Fibroblast of the aortic adventitia (primary cell): ENCODE results near the gene RRP8. TPM values are rescaled to one million over a fixed set of nuclear protein-coding genes. Genes with fewer than 3 reads are reported as not detected.

ENCODE experiments used
- DNase-seq: peaks from one replicate; pipeline ENCODE4 v3.0.0-alpha.2; 2010; ENCODE audit warnings: low read depth
- H3K4me3 ChIP-seq: 2 replicates; pipeline ENCODE4 v1.5.1; 2011; ENCODE audit warnings: low read depth, mild to moderate bottlenecking, control low read depth, low read length, moderate library complexity
- CTCF ChIP-seq: IDR thresholded peaks from 2 replicates; pipeline ENCODE4 v1.5.1; 2011; ENCODE audit warnings: mild to moderate bottlenecking, low read length, control low read depth, inconsistent platforms; ENCODE audit not compliant: insufficient read depth
- total RNA-seq: library from RNA; depleted of rRNA; stranded (reverse); fragments of >200 nt; gene quantifications from 2 replicates; pipeline ENCODE4 v1.2.3, GENCODE V29; 2012; ENCODE audit warnings: low replicate concordance

Gene RRP8
- total RNA-seq, 1 donor: 10.2 TPM

GRCh38 chr11:6623391-6624363 lies 20.3 kb upstream of the RRP8 start:
- DNase-seq: no peak
- no peak for TF ChIP-seq CTCF
- H3K4me3 ChIP-seq: no peak overlapping the region

DNA sequence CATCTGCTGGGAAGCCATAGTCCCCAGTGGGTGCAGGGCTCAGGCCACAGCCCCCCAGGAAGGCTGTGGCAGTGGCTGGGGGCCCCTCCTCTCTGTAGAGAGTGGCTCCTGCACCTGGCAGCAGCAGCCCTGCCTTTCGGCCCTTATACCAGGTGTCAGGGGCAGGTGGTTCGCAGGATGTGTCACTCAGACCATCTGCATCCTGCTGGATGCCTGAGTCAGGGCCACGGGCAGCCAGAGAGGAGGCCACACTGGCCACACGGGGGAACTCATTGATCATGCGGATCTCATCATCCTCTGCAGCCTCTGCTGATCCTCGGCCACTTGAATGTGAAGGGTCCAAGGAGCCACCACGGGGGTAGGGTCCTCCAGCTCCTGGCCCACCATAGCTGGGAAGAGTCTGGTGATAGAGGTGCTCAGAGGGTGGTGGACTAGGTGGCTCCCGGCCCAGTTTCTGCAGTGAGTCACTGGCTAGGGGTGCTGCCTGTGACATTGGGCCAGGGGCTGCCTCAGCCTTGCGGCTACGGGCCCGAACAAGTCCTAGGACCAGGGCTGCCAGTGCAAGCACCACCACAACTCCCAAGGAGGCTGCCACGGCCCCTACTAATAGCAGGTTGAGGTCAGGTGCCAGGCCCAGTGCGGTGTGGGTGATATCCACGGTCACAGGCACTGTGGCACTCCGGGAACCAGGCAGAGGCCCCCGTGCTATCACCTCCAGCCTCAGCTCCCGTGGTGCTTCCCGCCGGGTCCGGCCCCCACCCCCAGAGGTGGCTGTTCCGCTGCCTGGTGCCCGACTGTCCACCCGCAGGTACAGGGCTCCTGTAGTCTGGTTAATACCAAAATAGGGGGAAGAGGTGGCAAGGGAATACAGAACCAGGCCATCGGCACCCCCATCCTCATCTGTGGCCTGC lies 19.1 kb upstream of the RRP8 start:
- TF ChIP-seq CTCF: no peak
- H3K4me3 ChIP-seq: no peak overlapping the region
- no peak for DNase-seq

DNA sequence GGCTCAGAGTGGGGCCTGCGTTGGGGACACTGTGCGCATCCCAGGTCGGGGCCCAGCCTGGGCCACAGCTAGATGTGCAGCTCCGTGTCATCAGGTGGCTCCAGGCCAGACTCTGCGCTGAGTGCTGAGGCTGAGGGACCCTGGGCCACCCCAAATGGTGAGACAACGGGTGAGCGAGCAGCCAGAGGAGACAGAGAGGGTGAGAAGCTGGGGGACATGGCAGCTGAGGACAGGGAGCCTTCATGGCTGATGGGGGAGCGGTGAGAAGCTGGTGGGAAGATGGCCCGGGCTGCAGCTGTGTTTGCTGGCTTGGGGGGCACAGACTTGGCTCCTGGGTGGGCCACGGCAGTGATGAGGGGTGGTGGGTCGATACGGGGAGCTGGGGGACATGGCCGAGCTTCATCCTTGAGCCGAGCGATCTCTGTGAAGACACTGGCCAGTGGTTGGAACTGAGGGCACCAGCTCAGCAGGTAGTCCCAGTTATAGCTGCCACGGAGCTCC lies 18.3 kb upstream of the RRP8 start:
- no peak for DNase-seq
- no peak overlapping the region for H3K4me3 ChIP-seq
- TF ChIP-seq CTCF: no peak

GRCh38 chr11:6620636-6621035 lies 17.2 kb upstream of the RRP8 start:
- no peak for DNase-seq
- no peak overlapping the region for H3K4me3 ChIP-seq
- no peak for TF ChIP-seq CTCF

DNA sequence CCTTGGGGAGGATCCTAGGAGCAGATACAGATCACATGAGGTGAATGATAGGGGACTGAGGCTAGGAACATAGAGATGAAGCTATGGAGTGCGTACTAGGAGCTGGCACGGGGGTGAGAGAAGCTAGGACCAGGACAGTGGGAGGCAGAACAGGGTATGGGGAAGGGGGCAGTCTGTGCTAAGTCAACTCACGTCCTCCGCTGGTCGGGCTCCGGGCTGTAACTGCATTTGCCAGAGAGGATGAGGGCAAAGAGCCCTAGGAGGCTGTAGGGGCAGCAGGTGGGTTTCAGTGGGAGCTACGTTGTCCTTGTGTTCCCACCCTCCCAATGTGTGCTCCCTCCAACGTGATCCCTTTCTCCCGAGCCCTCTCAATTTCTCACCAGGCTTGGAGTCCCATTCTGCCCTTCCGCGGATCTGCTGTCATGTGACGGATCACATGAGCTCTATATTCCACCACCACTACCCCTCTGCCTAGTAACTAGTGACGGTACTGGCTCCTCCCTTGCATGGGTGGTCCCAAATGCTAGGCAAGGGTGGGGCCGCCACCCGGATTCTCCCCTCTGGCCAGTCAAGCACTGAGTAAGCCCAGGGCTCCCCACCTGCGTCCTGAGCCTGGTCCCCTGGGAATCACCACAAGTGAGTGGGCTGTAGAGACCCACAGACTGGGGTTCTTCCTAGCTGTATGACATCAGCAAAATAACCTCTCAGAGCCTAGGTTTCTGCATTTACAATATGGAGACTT lies 15.8 kb upstream of the RRP8 start, which contains the start of gene TPP1:
Gene TPP1, minus strand, starts transcription at position 419 of the 742 bp plus-strand sequence. Its CDS starts 22 bp downstream, at position 397.
- peak; percentile 97 for DNase-seq
- peak within 1 kb of the TSS; percentile 93 for H3K4me3 ChIP-seq
- no peak for TF ChIP-seq CTCF
